ENCODE measurements around the gene HAUS8. TPM values are rescaled to one million over a fixed set of nuclear protein-coding genes. Genes with fewer than 3 reads are reported as not detected.
A peak's percentile ranks its signal among the peaks of the same experiment; 100 is the strongest.

Gene HAUS8
- polyA plus RNA-seq, 3 donors, result 2.5 to 9.3 (median 4.4) TPM

DNA sequence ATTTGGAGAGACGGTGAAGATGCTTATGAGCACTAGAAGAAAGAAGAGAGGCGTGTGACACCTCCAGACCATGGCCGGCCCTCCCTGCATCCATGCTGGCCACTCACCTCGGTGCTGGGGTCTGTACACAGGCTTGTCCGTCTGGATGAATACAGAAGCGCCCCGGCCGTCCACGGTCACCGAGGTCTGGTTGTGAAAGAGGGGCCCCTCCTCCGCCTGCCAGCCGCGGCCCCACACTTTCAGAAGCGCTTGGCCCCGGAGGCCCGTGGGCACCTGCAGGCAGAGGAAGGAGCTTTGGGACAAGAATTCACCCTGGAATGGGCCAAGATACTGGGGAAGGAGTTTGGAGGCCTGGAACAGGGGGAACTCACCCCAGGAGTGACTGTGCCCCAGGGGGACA is 63.8 kb downstream of the HAUS8 start:
- Histone ChIP-seq H3K36me3 (replicated peaks in 1 of 2; ENCODE audit: control insufficient read depth in 1 of 2, insufficient read depth in 2 of 2, low read length in 2 of 2) (no peaks in the 10 kb centered on the region), H3K4me2 (replicated peaks; ENCODE audit: extremely low read depth, low read length, poor library complexity, severe bottlenecking) (no peak overlapping the region), H3K4me1 (ENCODE audit: control insufficient read depth in 1 of 2, insufficient read depth in 2 of 2, low read length in 2 of 2) (peaks cover 26 to 40% of the 10 kb centered on the region in 2 donors), H3K4me3 (replicated peaks in 1 of 3; ENCODE audit: low read depth in 2 of 3, low read length in 3 of 3) (no peak overlapping the region), H3K27ac (ENCODE audit: low read depth in 1 of 2, low read length in 2 of 2) (no peak overlapping the region), H3K9ac (ENCODE audit: insufficient read depth, low read length, poor library complexity, severe bottlenecking) (no peak overlapping the region), H4K20me1 (ENCODE audit: insufficient read depth, low read length) (no peaks in the 10 kb centered on the region), H3K9me3 (replicated peaks in 1 of 2; ENCODE audit: control insufficient read depth in 1 of 2, insufficient read depth in 1 of 2, low read length in 2 of 2) (no peaks in the 10 kb centered on the region), H3K79me2 (ENCODE audit: insufficient read depth, low read length) (no peaks in the 10 kb centered on the region), H3K27me3 (ENCODE audit: control insufficient read depth in 2 of 2, insufficient read depth in 2 of 2, low read length in 2 of 2) (no peaks in the 10 kb centered on the region), H2AFZ (ENCODE audit: insufficient read depth, low read depth, low read length, poor library complexity, severe bottlenecking) (no peak overlapping the region)
- Mint-ChIP-seq H3K36me3 (no peaks in the 10 kb centered on the region), H3K4me1 (peaks cover 27% of the 10 kb centered on the region), H3K9me3 (peaks cover 0 to 6% (median 0%) of the 10 kb centered on the region in 7 donors), H3K27me3 (ENCODE audit: low read depth in 3 of 3) (peaks cover 10 to 14% (median 12%) of the 10 kb centered on the region in 3 donors), H3K4me3 (no peak overlapping the region), H3K27ac (no peak overlapping the region)
- TF ChIP-seq, protein P1, sequence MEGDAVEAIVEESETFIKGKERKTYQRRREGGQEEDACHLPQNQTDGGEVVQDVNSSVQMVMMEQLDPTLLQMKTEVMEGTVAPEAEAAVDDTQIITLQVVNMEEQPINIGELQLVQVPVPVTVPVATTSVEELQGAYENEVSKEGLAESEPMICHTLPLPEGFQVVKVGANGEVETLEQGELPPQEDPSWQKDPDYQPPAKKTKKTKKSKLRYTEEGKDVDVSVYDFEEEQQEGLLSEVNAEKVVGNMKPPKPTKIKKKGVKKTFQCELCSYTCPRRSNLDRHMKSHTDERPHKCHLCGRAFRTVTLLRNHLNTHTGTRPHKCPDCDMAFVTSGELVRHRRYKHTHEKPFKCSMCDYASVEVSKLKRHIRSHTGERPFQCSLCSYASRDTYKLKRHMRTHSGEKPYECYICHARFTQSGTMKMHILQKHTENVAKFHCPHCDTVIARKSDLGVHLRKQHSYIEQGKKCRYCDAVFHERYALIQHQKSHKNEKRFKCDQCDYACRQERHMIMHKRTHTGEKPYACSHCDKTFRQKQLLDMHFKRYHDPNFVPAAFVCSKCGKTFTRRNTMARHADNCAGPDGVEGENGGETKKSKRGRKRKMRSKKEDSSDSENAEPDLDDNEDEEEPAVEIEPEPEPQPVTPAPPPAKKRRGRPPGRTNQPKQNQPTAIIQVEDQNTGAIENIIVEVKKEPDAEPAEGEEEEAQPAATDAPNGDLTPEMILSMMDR (IDR thresholded peaks at IDR 0.05), result no peak
- DNase-seq, result no peak
- 88% methylated on average over 14 of the region's 16 CpGs for WGBS (ENCODE audit: insufficient coverage)
- intact Hi-C loops (cut with micrococcal nuclease), result no loop called here

DNA sequence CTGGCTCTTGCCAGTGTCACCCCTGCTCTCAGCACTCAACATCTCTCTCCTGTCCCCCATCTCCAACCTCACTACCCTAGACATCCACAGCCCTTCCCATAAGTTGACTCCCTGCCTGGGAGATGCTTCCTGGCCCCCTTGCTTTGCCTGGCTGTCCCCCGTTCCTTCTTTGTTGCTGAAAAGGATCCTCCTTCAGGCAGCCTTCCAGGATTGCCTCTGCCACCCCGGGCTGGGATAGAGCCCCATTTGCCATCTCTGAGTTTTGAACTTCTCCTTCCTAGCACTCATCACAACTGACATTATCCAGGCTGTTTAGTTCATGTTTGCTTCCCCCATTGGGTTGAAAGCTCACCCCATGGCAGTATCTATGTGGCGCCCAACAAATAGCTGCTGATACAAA is 68.7 kb downstream of the HAUS8 start:
- Histone ChIP-seq H3K4me1 (ENCODE audit: control insufficient read depth in 1 of 2, insufficient read depth in 2 of 2, low read length in 2 of 2) (peaks cover 32 to 51% of the 10 kb centered on the region in 2 donors), H3K79me2 (ENCODE audit: insufficient read depth, low read length) (no peaks in the 10 kb centered on the region), H3K36me3 (replicated peaks in 1 of 2; ENCODE audit: control insufficient read depth in 1 of 2, insufficient read depth in 2 of 2, low read length in 2 of 2) (no peaks in the 10 kb centered on the region), H4K20me1 (ENCODE audit: insufficient read depth, low read length) (no peaks in the 10 kb centered on the region), H3K4me3 (replicated peaks in 1 of 3; ENCODE audit: low read depth in 2 of 3, low read length in 3 of 3) (no peak overlapping the region), H2AFZ (ENCODE audit: insufficient read depth, low read depth, low read length, poor library complexity, severe bottlenecking) (no peak overlapping the region), H3K4me2 (replicated peaks; ENCODE audit: extremely low read depth, low read length, poor library complexity, severe bottlenecking) (no peak overlapping the region), H3K9me3 (replicated peaks in 1 of 2; ENCODE audit: control insufficient read depth in 1 of 2, insufficient read depth in 1 of 2, low read length in 2 of 2) (no peaks in the 10 kb centered on the region), H3K27me3 (ENCODE audit: control insufficient read depth in 2 of 2, insufficient read depth in 2 of 2, low read length in 2 of 2) (no peaks in the 10 kb centered on the region), H3K9ac (ENCODE audit: insufficient read depth, low read length, poor library complexity, severe bottlenecking) (no peak overlapping the region), H3K27ac (ENCODE audit: low read depth in 1 of 2, low read length in 2 of 2) (no peak overlapping the region)
- Mint-ChIP-seq H3K27ac (peak overlapping the region in 1 of 7 donors; percentile 50), H3K9me3 (peaks cover 0 to 7% (median 0%) of the 10 kb centered on the region in 7 donors), H3K4me1 (peaks cover 36% of the 10 kb centered on the region), H3K27me3 (ENCODE audit: low read depth in 3 of 3) (peaks cover 10 to 24% (median 11%) of the 10 kb centered on the region in 3 donors), H3K36me3 (peaks cover 0 to 3% of the 10 kb centered on the region in 2 donors), H3K4me3 (peak overlapping the region in 1 of 2 donors; percentile 40)
- intact Hi-C loops (cut with micrococcal nuclease), result no loop called here
- TF ChIP-seq, protein P1 (IDR thresholded peaks at IDR 0.05), result no peak
- 100% methylated on average over 3 of the region's 3 CpGs for WGBS (ENCODE audit: insufficient coverage)
- DNase-seq, result no peak
